AML-193 (cell line): ENCODE measurements around the gene PERM1.
"Not testable (repeated sequence)": the region's sequence is repeated elsewhere in the genome, so short reads cannot be mapped to it uniquely, and the experiment has no call there.

Experiments
- DNase-seq, 2 experiments: peaks; one replicate each; lab custom pipeline; 2025; lab: John Stamatoyannopoulos, UW

PERM1 gene

DNA sequence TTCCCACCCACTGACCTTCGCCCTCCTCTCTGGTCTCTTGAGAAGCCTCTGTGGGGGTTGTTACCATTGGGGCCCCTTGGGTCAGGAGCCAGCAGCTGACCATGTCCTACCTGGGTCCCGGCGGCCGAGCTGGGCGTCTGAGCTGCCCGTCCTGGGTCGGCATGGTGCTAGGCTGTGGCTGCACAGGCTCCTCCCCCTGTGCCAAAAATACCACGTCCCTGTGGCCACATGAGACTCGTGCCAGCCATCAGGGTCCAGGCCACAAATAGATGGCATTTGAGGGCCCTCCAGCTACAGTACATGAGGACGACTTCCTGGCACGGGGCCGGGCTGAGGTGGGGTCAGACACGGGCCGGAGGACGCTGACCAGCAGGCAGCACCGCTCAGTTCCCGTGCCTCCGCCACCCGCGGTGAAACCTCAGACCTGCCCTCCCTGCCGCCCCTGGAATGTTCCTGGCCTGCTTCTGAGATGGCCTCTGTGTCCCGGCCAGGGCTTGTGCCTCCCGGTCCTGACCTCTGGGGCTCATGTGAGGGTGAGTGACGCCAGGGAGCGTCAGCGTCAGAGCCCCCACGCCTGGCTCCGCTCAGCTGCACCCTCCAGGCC is at the start of gene PERM1:
Gene PERM1, minus strand, starts transcription at position 139 of the 604 bp plus-strand sequence. CDS start 1,064 bp downstream, outside the sequence.
- DNase-seq = no peak

- DNase-seq = not testable (repeated sequence)
These were observed 49.2 kb upstream of the PERM1 start for GRCh38 chr1:1030867-1031658.

DNA sequence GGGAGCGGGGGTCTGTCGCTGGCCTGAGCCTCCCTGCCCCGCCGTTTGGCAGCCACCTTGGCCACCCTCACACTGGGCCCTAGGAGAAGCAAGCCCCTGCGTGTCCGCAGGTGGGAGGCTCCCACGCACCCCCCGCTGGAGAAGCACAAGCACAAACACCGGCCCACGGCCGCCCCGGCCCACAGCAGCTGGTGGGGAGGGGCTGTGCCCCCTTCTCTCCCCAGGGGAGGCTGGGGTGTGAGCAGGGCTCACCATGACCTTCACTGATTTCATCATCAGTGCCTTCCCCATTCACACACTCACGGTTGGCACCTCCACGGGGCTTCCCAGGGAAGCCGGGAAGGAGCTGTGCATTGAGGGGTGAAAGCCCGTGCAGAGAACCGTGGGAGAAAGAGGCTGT is 45.9 kb upstream of the PERM1 start:
- no peak for DNase-seq

- DNase-seq = no peak
These were observed 44.9 kb upstream of the PERM1 start for GRCh38 chr1:1026599-1027413.

GRCh38 chr1:1025730-1026129 is 43.8 kb upstream of the PERM1 start:
- DNase-seq = no peak

- DNase-seq = no peak
These were observed 43.1 kb upstream of the PERM1 start for GRCh38 chr1:1024771-1025699.

DNA sequence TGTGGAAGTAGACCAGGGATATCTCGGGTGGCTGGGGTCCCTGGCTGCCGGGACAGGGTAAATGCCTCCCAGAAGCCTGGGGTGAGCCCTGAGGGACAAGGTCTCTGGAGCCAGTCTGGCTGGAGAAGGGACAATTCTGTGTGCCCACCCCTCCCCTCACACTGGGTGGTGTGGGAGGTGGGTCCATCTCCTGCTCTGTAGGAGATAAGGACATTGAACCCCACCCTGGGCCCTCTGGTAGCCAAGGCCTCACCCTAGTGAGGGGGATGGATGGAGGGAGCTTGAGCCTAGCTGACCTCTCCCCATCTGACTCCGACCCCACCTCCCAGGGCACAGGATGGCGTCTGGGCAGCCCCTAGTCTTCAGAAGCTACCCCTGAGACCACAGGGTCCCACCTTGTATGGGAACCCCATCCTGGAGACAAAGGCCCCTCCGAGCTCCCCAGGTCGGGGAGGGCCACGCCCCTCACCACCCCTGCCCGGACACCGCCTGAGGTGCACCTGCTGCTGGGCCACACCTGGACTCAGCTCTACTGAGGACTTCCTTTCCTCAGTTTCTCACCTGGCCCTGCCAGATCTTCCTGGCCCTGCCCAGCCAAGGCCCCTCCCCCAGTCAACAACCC is 42.4 kb upstream of the PERM1 start:
- DNase-seq = no peak

DNA sequence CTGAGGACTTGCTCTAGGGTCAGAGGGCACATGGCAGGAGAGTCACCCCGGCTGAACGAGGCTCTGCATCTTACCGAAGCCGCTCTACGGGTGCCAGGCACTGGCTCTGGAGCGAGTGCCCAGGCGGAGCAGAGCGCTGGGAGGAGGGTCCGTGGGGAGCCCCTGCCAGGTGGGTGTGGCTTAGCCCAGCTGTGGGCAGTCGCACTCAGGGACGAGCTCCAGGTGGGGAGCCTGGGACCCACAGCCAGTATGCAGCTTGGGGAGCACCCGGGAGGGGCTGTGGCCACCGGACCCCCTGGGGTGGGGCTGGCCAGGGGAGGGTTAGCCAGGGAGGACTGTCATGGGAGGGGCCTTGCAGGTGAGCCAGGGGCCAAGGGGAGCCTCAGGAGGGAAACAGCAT is 41.8 kb upstream of the PERM1 start:
- DNase-seq = no peak

- no peak for DNase-seq
These were observed 40.6 kb upstream of the PERM1 start for GRCh38 chr1:1022302-1023009.

DNA sequence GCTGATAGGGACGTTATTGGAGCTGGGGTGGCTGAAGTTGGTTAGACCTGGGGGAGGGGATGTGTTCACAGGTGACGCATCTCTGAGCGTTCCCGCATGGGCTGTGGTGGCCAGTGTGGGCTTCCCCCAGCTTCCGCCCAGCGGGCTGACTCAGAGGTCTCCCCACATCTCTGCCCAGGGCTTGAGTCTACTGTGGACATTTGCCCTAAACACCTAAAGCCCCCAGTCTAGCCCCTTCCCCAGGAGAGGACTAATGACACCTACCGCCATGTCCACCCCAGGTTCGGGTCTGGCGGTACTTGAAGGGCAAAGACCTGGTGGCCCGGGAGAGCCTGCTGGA is 40.0 kb upstream of the PERM1 start:
- no peak for DNase-seq

DNA sequence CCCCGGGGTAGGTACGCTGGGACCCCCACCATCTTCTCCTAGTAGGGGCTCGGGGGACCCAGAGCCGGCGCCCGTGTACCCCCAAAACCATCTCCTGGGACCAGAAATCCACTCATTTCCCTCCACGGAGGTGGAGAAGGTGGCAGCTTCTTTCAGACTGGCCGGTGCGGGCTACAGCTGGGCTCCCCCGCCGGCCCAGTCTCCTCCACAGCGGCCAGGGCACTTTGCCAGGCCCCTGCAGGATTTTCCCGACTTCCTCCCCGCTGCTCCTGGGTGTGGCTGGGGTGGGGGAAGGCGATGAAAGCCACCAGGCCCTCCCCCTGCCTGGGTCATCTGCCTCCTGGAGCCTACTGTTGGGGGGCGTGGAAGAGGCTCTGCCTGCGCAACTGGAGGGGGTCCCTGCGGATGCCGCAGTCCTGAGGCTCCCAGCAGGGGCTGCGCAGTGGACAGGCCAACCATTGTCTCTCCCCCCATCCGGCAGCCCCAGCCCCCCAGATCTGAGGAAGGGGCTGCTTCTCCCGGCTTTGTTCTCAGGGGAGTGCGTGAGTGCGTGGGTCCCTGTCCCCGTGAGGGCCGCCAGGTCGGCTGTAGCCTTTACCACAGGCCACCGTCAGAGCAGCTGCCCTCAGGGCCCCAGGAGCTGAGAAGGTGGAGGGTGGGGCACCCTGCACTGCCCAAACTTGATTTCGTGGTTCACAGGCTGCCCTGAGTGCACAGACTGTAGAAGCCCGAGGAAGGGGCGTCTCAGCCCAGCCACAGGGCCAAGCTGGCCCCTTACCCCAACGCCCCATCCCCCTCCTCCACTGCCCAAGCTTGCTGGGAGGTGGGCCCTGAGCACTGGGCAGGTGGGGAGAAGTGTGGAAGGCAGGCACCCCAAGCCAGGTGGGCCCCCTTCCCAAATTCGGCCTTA is 39.4 kb upstream of the PERM1 start:
- DNase-seq = no peak

DNA sequence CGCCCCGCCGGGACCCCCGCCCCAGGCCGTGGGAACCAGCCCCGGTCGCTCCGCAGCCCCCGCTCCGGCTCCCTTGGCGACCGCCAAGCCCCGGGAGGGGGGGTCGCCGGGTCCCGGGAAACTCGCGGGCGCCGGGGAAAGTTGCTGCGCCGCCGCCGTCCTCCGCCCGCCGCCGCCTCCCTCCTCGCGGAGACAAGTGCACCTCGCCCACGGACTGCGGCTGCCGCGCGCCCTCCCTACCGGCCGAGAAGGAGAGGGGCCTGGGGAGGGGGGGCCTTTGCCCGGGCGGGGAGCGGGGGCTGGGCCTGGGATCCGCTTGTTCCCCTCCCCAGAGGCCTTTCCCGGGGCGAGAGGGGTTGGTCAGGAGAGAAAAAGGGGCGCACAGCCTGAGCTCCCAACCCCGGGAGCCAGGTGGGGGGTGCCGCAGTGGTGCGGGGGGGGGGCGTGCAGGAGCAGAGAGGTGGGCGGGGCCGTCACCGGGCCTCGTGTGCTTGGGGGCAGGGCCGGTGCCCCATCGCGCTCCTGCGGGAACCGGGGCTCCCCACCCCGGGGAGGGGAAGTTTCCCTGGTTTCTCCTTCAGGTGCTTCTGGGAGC is 38.6 kb upstream of the PERM1 start:
- no peak for DNase-seq

- DNase-seq = no peak
These were observed 38.1 kb upstream of the PERM1 start, which contains the start of gene AGRN for GRCh38 chr1:1020000-1020404. Gene AGRN, plus strand, starts transcription at chr1:1020120. Its CDS starts 53 bp downstream, at chr1:1020173.

GRCh38 chr1:1019122-1019999 is 37.5 kb upstream of the PERM1 start:
- peak; percentile 38 to 46 for DNase-seq

GRCh38 chr1:1018321-1018685 is 36.4 kb upstream of the PERM1 start:
- not testable (repeated sequence) for DNase-seq

- not testable (repeated sequence) for DNase-seq
These were observed 35.8 kb upstream of the PERM1 start for GRCh38 chr1:1017397-1018320.
